ENCODE data around the gene POLR1A.

GRCh38 chr2:86143926-86144685 lies 38.4 kb upstream of the POLR1A start:
- TF ChIP-seq, protein P1, sequence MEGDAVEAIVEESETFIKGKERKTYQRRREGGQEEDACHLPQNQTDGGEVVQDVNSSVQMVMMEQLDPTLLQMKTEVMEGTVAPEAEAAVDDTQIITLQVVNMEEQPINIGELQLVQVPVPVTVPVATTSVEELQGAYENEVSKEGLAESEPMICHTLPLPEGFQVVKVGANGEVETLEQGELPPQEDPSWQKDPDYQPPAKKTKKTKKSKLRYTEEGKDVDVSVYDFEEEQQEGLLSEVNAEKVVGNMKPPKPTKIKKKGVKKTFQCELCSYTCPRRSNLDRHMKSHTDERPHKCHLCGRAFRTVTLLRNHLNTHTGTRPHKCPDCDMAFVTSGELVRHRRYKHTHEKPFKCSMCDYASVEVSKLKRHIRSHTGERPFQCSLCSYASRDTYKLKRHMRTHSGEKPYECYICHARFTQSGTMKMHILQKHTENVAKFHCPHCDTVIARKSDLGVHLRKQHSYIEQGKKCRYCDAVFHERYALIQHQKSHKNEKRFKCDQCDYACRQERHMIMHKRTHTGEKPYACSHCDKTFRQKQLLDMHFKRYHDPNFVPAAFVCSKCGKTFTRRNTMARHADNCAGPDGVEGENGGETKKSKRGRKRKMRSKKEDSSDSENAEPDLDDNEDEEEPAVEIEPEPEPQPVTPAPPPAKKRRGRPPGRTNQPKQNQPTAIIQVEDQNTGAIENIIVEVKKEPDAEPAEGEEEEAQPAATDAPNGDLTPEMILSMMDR (IDR thresholded peaks at IDR 0.05; ENCODE audit: low read depth, low read length, missing input control) = no peak
- TF ChIP-seq FOXA2 (IDR thresholded peaks at IDR 0.05) (no peak), YY1 (IDR thresholded peaks at IDR 0.05) (no peak), JUND (IDR thresholded peaks at IDR 0.05) (no peak), TAF1 (conservative IDR thresholded peaks at IDR 0.05) (no peak)
- TF ChIP-seq, protein P2, sequence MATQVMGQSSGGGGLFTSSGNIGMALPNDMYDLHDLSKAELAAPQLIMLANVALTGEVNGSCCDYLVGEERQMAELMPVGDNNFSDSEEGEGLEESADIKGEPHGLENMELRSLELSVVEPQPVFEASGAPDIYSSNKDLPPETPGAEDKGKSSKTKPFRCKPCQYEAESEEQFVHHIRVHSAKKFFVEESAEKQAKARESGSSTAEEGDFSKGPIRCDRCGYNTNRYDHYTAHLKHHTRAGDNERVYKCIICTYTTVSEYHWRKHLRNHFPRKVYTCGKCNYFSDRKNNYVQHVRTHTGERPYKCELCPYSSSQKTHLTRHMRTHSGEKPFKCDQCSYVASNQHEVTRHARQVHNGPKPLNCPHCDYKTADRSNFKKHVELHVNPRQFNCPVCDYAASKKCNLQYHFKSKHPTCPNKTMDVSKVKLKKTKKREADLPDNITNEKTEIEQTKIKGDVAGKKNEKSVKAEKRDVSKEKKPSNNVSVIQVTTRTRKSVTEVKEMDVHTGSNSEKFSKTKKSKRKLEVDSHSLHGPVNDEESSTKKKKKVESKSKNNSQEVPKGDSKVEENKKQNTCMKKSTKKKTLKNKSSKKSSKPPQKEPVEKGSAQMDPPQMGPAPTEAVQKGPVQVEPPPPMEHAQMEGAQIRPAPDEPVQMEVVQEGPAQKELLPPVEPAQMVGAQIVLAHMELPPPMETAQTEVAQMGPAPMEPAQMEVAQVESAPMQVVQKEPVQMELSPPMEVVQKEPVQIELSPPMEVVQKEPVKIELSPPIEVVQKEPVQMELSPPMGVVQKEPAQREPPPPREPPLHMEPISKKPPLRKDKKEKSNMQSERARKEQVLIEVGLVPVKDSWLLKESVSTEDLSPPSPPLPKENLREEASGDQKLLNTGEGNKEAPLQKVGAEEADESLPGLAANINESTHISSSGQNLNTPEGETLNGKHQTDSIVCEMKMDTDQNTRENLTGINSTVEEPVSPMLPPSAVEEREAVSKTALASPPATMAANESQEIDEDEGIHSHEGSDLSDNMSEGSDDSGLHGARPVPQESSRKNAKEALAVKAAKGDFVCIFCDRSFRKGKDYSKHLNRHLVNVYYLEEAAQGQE (IDR thresholded peaks at IDR 0.05) = no peak
- TF ChIP-seq, protein P3, sequence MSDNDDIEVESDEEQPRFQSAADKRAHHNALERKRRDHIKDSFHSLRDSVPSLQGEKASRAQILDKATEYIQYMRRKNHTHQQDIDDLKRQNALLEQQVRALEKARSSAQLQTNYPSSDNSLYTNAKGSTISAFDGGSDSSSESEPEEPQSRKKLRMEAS (IDR thresholded peaks at IDR 0.05) = no peak
- TF ChIP-seq, protein P4, sequence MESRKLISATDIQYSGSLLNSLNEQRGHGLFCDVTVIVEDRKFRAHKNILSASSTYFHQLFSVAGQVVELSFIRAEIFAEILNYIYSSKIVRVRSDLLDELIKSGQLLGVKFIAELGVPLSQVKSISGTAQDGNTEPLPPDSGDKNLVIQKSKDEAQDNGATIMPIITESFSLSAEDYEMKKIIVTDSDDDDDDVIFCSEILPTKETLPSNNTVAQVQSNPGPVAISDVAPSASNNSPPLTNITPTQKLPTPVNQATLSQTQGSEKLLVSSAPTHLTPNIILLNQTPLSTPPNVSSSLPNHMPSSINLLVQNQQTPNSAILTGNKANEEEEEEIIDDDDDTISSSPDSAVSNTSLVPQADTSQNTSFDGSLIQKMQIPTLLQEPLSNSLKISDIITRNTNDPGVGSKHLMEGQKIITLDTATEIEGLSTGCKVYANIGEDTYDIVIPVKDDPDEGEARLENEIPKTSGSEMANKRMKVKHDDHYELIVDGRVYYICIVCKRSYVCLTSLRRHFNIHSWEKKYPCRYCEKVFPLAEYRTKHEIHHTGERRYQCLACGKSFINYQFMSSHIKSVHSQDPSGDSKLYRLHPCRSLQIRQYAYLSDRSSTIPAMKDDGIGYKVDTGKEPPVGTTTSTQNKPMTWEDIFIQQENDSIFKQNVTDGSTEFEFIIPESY (IDR thresholded peaks at IDR 0.05) = no peak
